Heart left ventricle (tissue), 16 donors: ENCODE data around the gene GDA. TPM values are rescaled to one million over a fixed set of nuclear protein-coding genes. Genes with fewer than 3 reads are reported as not detected.

Experiments
- ATAC-seq, 4 donors: fragments of 200-7000 bp; cut with Tn5 transposase; one replicate each; pipeline ENCODE4 v1.9.1; 2020 to 2022; ENCODE audit warnings: moderate library complexity in 4 of 4, mild to moderate bottlenecking in 3 of 4, moderate number of reproducible peaks in 1 of 4
- DNase-seq, 5 donors: peaks; one replicate each; pipeline ENCODE4 v3.0.0-alpha.2; 2020
- H3K27ac ChIP-seq, 12 donors: fragments of 200-600 bp; sonication (generic) in 4 of 12; one replicate each; pipeline versions ENCODE4 v1.5.0 to v1.8.0; 2016 to 2022; ENCODE audit warnings: mild to moderate bottlenecking in 2 of 12
- H3K27me3 ChIP-seq, 9 donors: fragments of 200-600 bp; sonication (generic) in 2 of 9; one replicate each; pipeline versions ENCODE4 v1.5.1 to v1.8.0; 2016 to 2022; ENCODE audit warnings: mild to moderate bottlenecking in 3 of 9
- H3K36me3 ChIP-seq, 9 donors: fragments of 200-600 bp; sonication (generic) in 2 of 9; one replicate each; pipeline versions ENCODE4 v1.5.0 to v1.8.0; 2018 to 2022; ENCODE audit warnings: mild to moderate bottlenecking in 2 of 9
- H3K4me1 ChIP-seq, 12 donors: fragments of 200-600 bp; sonication (generic) in 4 of 12; one replicate each; pipeline versions ENCODE4 v1.5.0 to v1.8.0; 2016 to 2022; ENCODE audit warnings: mild to moderate bottlenecking in 3 of 12
- H3K4me3 ChIP-seq, 12 donors: fragments of 200-600 bp; sonication (generic) in 4 of 12; one replicate each; pipeline versions ENCODE4 v1.5.0 to v1.8.0; 2017 to 2022; ENCODE audit warnings: mild to moderate bottlenecking in 9 of 12, moderate library complexity in 4 of 12
- H3K9me3 ChIP-seq, 12 donors: fragments of 200-600 bp; sonication (generic) in 4 of 12; one replicate each; pipeline versions ENCODE4 v1.5.0 to v1.8.0; 2016 to 2022; ENCODE audit warnings: mild to moderate bottlenecking in 1 of 12
- CTCF ChIP-seq, 12 donors: fragments of 200-600 bp; sonication (generic) in 4 of 12; IDR thresholded peaks; one replicate each; pipeline versions ENCODE4 v1.5.0 to v1.8.0; 2018 to 2022; ENCODE audit warnings: antibody characterized with exemption in 12 of 12, mild to moderate bottlenecking in 5 of 12
- POLR2A ChIP-seq, 2 donors: fragments of 450-650 bp; IDR thresholded peaks; one replicate each; pipeline ENCODE4 v1.6.1; 2017; ENCODE audit warnings: antibody characterized with exemption in 2 of 2, mild to moderate bottlenecking in 2 of 2, moderate library complexity in 2 of 2
- WGBS, 4 donors: extraction: QIAGEN DNeasy Blood & Tissue Kit in 2 of 4; methylation state at CpG; one replicate each; pipeline versions ENCODE4 v1.1.5 to v1.1.7; 2013 to 2018; 5-methylcytosine and 5-hydroxymethylcytosine counted together
- intact Hi-C, 10 donors: fragments of 100-400 bp; cut with DNase I; formaldehyde crosslinking; loops; one replicate each; pipeline versions ENCODE4 v1.11.1 to v1.14.2; 2022
- polyA plus RNA-seq, 2 donors: library from polyadenylated mRNA; stranded (reverse); fragments of 200-250 nt; gene quantifications; one replicate each; pipeline ENCODE4 v1.2.3, GENCODE V29; 2013
- total RNA-seq, 9 donors: library from RNA; depleted of rRNA in 2 of 9; stranded (reverse); fragments of >200 nt in 2 of 9; fragmentation: NEBNext Ultra II Directional in 3 of 9; extraction: Animal tissue kit (Norgen Biotek cat#: 25700) in 3 of 9; gene quantifications; one replicate each; pipeline versions ENCODE4 v1.1.0 to v1.2.4, GENCODE V29; 2016 to 2023
- donor health status: ischemic (EF 13 %, LVEDD 7.1; RV severe dilation, severe dysfunction).
- donor health status: healthy with polysubstance abuse.
- donor health status: DM: no; HTN: yes; CAD: no.
- donor health status: DM: no; HTN: no; CAD: no.
- donor health status: ischemic (EF 25% LVEDD 6.9; RV normal size, moderate dysfunction).
- donor health status: ischemic (EF 25% LVEDD 5.7; RV mildly dilated, moderate dysfunction).
- donor health status: healthy.
- donor health status: DM: yes; HTN: yes; CAD: no.
- donor health status: ischemic (EF 35%, LVEDD 5.7; RV mildly dilated, moderate dysfunction).
- donor health status: nonischemic (EF 11% LVEDD 7.7; RV severe dilation, severe dysfunction).
- donor health status: DM: yes; HTN: yes; CAD: no.
- donor health status: PGD.
- donor health status: ischemic (EF 29% LVEDD 5.4; RV normal size, mild dysfunction).
- donor health status: nonischemic (EF 23%, LVEDD 6.1; RV moderate dilation, normal function).

GDA gene
- total and polyA plus RNA-seq, 11 donors, result 0.08 to 1.1 (median 0.19) TPM; not detected in 5

GRCh38 chr9:72251589-72251988, 102.3 kb downstream of the GDA start:
- no peak for DNase-seq
- TF ChIP-seq POLR2A (IDR thresholded peaks at IDR 0.05), result no peak
- no peak for TF ChIP-seq CTCF (IDR thresholded peaks at IDR 0.05)
- H3K4me3 ChIP-seq, result no peak overlapping the region
- ATAC-seq, result no peak
- no peaks in the 10 kb centered on the region for H3K4me1 ChIP-seq
- 68 to 94% (median 89%) methylated on average over 1 of the region's 1 CpG for WGBS, 4 donors
- H3K27me3 ChIP-seq, result peaks cover 0 to 14% (median 0%) of the 10 kb centered on the region in 9 donors
- no peaks in the 10 kb centered on the region for H3K36me3 ChIP-seq
- intact Hi-C loops, result no loop called here
- no peak overlapping the region for H3K27ac ChIP-seq
- H3K9me3 ChIP-seq, result no peaks in the 10 kb centered on the region

- Histone ChIP-seq H3K27ac (no peak overlapping the region), H3K4me3 (no peak overlapping the region), H3K27me3 (peaks cover 0 to 32% (median 0%) of the 10 kb centered on the region in 9 donors), H3K4me1 (no peaks in the 10 kb centered on the region), H3K9me3 (no peaks in the 10 kb centered on the region), H3K36me3 (no peaks in the 10 kb centered on the region)
- ATAC-seq (no peak), DNase-seq (no peak)
- WGBS, 4 donors, result 53 to 60% (median 59%) methylated on average over 3 of the region's 3 CpGs
- intact Hi-C loops, result no loop called here
- TF ChIP-seq POLR2A (IDR thresholded peaks at IDR 0.05) (no peak), CTCF (IDR thresholded peaks at IDR 0.05) (no peak)
These were observed 105.8 kb downstream of the GDA start for GRCh38 chr9:72254901-72255545.

GRCh38 chr9:72255569-72255968, 106.3 kb downstream of the GDA start:
- Histone ChIP-seq H3K4me3 (no peak overlapping the region), H3K27me3 (peaks cover 0 to 34% (median 0%) of the 10 kb centered on the region in 9 donors), H3K27ac (no peak overlapping the region), H3K4me1 (no peaks in the 10 kb centered on the region), H3K9me3 (no peaks in the 10 kb centered on the region), H3K36me3 (no peaks in the 10 kb centered on the region)
- DNase-seq (no peak), ATAC-seq (no peak)
- intact Hi-C loops, result no loop called here
- TF ChIP-seq POLR2A (IDR thresholded peaks at IDR 0.05), result no peak
- 77 to 85% (median 83%) methylated on average over 4 of the region's 4 CpGs for WGBS, 4 donors

GRCh38 chr9:72256931-72257330, 107.7 kb downstream of the GDA start:
- Histone ChIP-seq H3K27ac (no peak overlapping the region), H3K36me3 (no peaks in the 10 kb centered on the region), H3K27me3 (peaks cover 0 to 33% (median 0%) of the 10 kb centered on the region in 9 donors), H3K4me1 (no peaks in the 10 kb centered on the region), H3K9me3 (no peaks in the 10 kb centered on the region), H3K4me3 (no peak overlapping the region)
- no peak for DNase-seq
- ATAC-seq, result no peak
- intact Hi-C loops, result no loop called here
- TF ChIP-seq POLR2A (IDR thresholded peaks at IDR 0.05) (no peak), CTCF (IDR thresholded peaks at IDR 0.05) (no peak)
- WGBS, 4 donors, result 81 to 84% (median 83%) methylated on average over 6 of the region's 6 CpGs

- H3K4me3 ChIP-seq, result no peak overlapping the region
- no peak for TF ChIP-seq POLR2A (IDR thresholded peaks at IDR 0.05)
- no peak for TF ChIP-seq CTCF (IDR thresholded peaks at IDR 0.05)
- 72 to 85% (median 78%) methylated on average over 3 of the region's 3 CpGs for WGBS, 4 donors
- intact Hi-C loops, result no loop called here
- DNase-seq (no peak), ATAC-seq (no peak)
- H3K27me3 ChIP-seq, result peaks cover 0 to 28% (median 0%) of the 10 kb centered on the region in 9 donors
- H3K27ac ChIP-seq, result no peak overlapping the region
- H3K9me3 ChIP-seq, result no peaks in the 10 kb centered on the region
- no peaks in the 10 kb centered on the region for H3K36me3 ChIP-seq
- no peaks in the 10 kb centered on the region for H3K4me1 ChIP-seq
These were observed 108.6 kb downstream of the GDA start for GRCh38 chr9:72257814-72258213.
